Glomerular endothelial cell (primary cell): ENCODE results near the gene EFNA3. TPM values are rescaled to one million over a fixed set of nuclear protein-coding genes. Genes with fewer than 3 reads are reported as not detected.

Experiments
- DNase-seq: peaks from one replicate; pipeline ENCODE4 v3.0.0-alpha.2; 2011; ENCODE audit warnings: low read depth, low spot score; ENCODE audit errors: extremely low read depth
- total RNA-seq: library from RNA; depleted of rRNA; stranded (reverse); fragments of >200 nt; gene quantifications from 2 replicates; pipeline ENCODE4 v1.2.3, GENCODE V29; 2015

Gene EFNA3
- total RNA-seq, 1 donor from 2014 or later: 4.0 TPM

DNA sequence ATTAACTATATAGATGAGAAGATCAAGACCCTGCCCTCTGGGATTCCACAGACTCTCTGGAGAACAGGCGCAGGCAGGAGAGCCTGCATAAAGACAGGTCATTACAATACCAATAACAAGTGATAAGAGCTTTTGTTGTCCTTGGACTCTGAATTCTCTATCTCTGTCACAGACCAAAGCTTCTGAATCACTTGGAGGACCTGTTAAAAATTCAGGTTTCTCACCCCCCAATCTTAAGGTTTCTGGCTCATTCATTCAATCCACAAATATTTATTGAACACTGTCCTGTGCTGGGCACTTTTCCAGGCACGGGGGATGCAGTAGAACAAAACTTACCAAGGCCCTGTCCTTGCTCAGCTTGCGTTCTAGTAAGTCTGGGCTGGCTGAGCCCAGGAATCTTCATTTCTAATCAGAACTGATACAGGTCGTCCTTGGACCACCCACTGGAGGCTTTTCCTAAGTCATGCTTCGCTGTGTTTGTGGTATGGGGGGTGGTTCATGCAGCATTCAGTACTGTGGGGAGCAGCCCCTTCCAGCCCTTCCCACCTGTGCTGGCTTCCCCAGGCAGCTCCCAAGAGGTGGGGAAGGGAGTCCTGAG, 13.7 kb upstream of the EFNA3 start:
- DNase-seq: no peak

DNA sequence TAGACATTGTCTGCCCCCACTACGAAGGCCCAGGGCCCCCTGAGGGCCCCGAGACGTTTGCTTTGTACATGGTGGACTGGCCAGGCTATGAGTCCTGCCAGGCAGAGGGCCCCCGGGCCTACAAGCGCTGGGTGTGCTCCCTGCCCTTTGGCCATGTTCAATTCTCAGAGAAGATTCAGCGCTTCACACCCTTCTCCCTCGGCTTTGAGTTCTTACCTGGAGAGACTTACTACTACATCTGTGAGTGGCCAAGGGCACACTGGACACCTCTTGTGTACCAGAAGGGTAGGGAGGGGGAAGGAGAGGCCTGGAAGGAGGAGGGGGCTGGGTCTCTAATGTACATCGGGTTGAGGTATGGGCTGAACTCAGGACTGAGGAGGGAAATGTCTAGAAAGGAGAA, 11.9 kb upstream of the EFNA3 start:
- DNase-seq: no peak

DNA sequence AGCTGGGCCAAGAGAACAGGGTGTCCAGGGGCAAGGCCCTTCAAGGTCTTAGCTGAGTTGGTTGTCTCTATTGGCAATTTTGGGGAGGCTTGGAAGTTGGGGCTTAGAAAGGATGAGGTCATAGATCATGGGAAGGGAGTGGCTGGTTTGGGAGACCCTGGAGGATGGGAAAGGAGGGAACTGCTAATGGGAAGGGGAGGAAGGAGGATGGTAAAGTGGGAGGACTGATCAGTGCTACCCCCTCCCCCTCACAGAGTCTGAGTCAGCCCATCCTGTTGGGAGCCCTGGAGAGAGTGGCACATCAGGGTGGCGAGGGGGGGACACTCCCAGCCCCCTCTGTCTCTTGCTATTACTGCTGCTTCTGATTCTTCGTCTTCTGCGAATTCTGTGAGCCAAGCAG, 10.0 kb upstream of the EFNA3 start:
- no peak for DNase-seq

GRCh38 chr1:155069551-155070157, 9.0 kb upstream of the EFNA3 start:
- no peak for DNase-seq

DNA sequence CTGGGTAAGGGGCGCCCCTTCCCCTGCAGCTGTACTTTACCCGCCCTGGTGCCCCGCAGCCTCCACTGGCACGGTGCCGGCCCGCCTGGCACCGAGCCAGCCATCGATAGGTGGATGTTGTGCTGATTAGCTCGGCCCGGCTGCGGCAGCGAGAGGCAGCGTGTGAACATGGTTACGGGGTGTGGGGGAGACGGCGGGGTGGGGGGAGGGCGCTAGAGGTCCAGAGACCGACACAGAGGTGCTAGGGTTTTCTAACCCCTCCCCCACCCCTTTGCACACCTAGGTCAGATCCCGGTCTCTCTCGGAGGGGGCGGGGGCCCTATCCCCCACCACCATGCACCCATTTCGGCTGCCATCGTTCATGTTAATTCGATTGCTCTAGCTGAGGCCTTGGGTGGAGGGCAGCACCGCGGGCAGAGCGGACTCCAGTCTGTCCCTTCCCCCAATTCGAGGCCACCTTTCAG, 8.4 kb upstream of the EFNA3 start:
- no peak for DNase-seq

DNA sequence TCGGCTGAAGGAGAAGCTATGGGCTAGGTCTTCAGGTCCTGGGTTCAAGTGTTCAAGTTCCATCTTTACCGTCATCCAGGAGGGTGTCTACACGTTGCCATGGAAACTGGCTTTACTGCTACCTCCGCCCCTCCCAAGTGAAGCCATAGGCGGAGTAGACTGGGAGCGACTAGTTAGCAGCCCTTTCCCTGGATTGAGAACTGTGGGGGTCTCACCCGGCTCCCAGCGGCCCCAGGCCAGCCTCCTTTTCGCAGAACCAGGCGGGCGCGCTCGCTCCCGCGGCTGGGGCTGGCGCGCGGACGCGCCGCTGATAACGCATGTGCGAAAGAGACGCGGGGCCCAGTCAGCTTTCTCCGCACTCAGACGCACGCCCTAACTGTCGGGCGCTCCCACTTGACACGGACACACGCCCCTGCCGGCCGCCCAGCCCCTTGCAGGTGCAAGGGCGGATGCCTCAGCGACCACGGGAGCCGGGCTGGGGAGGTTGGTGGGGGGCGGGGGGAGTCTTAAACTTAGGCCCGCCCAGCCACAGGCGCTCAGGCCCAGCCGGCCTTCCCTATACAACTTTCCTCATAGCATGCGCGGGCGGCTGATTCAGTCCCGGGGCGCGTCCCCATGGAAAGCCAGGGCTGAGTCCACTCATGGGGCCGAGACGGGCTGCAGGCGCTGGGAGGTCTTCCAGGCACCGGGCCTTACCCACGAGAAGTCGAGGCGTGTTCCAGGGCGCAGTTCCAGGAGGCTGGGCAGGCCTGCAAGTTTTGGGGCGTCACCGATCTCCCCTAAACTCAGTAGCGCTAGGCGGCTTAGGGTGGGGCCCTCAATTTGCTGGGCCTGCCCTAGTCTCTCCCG, 7.7 kb upstream of the EFNA3 start:
- no peak for DNase-seq

GRCh38 chr1:155071701-155072100, 6.9 kb upstream of the EFNA3 start:
- DNase-seq: no peak

GRCh38 chr1:155072531-155073289, 5.9 kb upstream of the EFNA3 start:
- DNase-seq: no peak

DNA sequence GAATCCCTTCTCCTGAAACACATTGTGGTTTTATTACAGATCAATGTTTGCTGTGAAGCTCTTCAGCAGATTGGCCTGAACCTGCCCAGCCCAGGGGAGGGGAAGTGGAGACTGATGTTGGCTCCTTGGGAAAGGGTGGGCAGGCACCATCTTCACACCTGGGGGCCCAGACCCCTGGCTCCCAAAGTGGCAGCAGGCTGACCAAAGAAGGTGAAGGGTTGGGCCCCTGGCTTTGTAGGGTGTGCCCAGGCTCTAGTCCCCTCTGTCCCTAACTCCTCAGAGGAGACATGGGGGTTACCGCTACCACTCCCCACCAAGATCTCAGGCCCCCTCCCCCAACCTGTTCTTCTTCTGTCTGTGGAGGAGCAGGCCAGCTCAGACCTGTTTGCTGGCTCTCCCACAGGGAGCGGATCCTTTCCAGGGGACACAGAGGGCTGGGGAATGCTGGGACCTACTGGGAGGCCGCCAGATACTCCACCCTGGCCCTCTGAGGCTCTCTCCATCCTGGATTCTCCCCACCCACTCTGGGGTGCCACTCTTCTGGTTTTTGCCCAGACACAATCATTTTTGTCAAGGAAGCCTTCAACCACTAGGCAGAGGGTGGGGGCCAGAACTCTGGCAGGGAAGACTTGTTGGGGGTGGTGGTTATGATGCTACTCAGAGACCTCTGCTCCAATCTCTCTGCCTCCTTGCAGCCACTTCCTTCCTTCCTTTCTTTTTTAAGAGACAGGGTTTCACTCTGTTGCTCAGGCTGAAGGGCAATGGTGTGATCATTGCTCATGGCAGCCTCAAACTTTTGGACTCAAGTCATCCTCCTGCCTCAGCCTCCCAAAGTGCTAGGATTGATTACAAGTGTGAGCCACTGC, 5.0 kb upstream of the EFNA3 start:
- no peak for DNase-seq

DNA sequence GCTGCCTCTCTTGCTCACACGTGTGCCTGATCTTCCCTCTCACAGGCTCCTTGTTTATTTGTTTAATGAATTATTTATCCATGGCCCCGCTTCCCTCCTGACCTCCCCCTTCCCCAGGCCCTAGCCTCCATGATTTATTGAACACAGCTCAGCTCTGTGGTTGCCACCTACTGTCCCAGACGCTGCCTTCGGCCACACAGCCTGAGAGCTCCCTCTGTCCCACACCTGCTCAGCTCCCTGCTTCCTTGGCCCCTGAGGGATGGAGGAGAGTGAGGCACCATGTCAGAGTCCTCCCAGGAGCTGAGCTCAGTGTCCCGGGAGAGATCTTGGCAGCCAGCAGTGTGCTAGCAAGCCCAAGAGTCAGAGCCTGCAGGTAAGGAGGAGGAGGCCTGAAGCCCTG, 3.1 kb upstream of the EFNA3 start:
- DNase-seq: no peak

- DNase-seq: no peak
Observed at GRCh38 chr1:155076371-155076770, 2.3 kb upstream of the EFNA3 start.

DNA sequence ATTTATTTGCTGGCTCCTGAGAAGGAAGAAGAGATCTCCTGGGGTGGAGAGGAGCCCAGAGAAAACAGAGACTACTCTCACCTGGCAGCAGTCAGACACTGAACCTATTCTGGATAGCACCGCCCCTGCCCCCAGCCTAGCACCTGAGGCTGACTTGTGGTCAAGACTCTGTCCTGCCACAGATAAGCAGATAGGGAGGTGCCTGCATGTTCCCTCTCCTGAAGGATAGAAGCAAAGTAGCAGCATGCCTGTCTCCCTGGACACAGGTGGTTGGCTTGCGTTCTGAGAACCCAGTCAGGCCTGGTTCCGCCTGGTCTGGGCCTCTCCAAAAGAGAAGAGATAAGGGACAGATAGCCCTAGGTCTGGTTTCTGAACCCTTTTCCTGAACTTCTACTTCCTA, 1.3 kb upstream of the EFNA3 start:
- no peak for DNase-seq

- no peak for DNase-seq
Observed at GRCh38 chr1:155077758-155078445, 735 bp upstream of the EFNA3 start.

GRCh38 chr1:155079210-155079486, 511 bp downstream of the EFNA3 start:
- no peak for DNase-seq

DNA sequence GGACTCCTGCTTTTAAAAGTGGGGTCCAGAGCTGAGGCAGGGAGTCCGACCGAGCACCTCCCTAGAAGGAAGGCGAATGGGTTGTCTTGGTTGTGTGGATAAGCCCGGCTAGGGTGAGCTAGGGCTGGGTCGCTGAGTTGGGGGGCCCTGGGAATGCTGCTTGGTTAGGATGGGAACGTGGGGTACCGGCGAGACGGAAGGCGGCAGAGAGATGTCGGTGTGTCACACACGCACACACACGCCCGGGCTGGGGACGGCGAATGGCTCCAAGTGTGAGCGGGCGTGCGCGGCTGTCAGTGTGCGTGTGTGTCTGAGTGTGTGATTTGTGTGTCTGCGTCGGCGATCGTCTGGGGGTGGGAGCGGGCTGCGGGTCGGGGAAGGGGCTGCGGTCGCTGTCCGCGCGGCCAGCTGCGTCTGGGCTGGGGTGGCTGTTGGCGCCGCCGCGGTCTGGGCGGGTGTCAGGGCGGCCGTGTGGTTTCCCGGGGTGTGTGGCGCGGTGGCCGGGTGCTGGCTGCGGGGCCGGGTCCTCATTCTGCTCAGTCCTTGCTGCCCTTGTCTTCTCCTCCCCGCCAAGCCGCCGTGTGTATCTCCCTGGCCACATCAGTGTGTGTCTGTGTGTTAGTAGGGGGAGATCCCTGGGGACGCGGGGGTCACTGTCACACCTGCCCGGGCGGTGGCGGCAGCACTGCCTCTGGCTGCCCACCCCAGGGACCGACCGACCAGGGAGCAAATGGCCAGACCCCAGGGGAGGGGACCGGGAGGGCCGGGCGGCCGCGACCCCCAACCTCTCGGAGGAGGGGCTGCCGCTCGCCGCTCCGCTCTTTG, 1.1 kb downstream of the EFNA3 start:
- DNase-seq: no peak

- no peak for DNase-seq
Observed at GRCh38 chr1:155080312-155081228, 1.9 kb downstream of the EFNA3 start.

DNA sequence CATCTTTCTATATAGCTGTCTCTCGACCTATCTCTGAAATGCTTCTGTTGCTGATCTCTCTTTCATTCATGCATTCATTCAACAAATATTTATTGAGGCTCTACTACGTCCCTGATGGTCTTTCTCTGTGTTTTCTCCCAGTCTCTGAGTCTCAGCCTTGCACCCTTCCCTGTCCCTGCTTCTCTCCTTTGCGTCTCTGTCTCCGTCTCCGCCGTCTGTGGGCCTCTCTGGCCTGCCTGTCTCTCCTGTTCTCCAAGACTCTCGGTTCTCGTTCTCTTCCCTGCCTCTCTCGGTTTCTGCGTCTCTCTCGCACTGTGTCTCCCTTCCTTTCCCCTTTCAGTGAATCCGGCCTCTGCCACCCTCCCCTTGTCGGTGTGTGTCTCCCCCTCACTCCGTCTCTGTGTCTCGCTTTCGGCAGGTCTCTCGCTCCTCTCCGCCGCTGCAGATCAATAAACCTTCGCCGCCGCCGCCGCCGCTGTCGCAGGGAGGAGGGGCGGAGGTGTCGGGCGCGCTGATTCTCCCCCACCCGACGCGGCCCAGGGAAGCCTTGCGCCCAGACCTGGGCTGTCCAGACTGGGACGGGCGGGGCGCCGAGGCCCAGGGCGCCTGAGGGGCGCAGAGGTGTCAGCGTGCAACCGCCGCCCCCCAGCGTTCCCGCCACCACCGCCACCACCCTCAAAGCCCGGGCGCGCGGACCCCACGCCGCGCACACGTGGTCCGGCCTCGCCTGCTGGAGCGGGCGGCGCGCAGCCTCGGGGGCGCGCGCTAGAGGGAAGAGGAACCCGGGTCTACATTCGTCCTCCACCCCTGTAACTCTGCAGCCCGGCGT, 3.0 kb downstream of the EFNA3 start:
- DNase-seq: no peak
